ENCODE results near the gene INPP5A.

GRCh38 chr10:132671228-132672154, 133.9 kb downstream of the INPP5A start:
- TF ChIP-seq POLR2A (IDR thresholded peaks at IDR 0.05) (no peak), CTCF (IDR thresholded peaks at IDR 0.05) (no peak)
